ENCODE results near the gene MATN3. TPM values are rescaled to one million over a fixed set of nuclear protein-coding genes. Genes with fewer than 3 reads are reported as not detected.

Gene MATN3
- total and polyA plus RNA-seq, 9 of the 15 experiments (the other 6 are each of a cell fraction or from before 2014, with no cell fraction given): not detected

- TF ChIP-seq ZNF217 (CRISPR knock-in tag; IDR thresholded peaks at IDR 0.05) (no peak), ZSCAN29 (IDR thresholded peaks at IDR 0.05) (no peak), CEBPB (tag; IDR thresholded peaks at IDR 0.05) (no peak)
Measured at GRCh38 chr2:20025065-20025786, 12.8 kb upstream of the MATN3 start (continued).

GRCh38 chr2:20023688-20024087, 11.2 kb upstream of the MATN3 start:
- ChIA-PET POLR2A (interaction anchor here (1.4 kb wide), 1 partner anchor 25 kb away, joined by 3 read pairs; no protein-coding TSS in a partner anchor), CTCF (ENCODE audit: low intra/inter-chr PET ratio) (no interaction called here)
- DNase-seq (ENCODE audit: extremely low read depth in 1 of 4, low spot score in 3 of 4) (no peak), FAIRE-seq (no peak), ATAC-seq (no peak)
- TF ChIP-seq HNRNPUL1 (IDR thresholded peaks at IDR 0.05; ENCODE audit: low read length) (no peak), RBM17 (IDR thresholded peaks at IDR 0.05; ENCODE audit: borderline replicate concordance, low read depth, low read length) (no peak), PKNOX1 (IDR thresholded peaks at IDR 0.05) (peak; percentile 68; the same call in 1 of the 2 replicates), TCF3 (CRISPR knock-in tag; IDR thresholded peaks at IDR 0.05) (no peak), ZNF124 (CRISPR knock-in tag; IDR thresholded peaks at IDR 0.05) (no peak), CBX3 (IDR thresholded peaks at IDR 0.05; ENCODE audit: borderline replicate concordance in 1 of 2, low read length in 2 of 2) (no peak)
- H3K4me3 ChIP-seq: no peak overlapping the region
- peaks cover 0 to 8% of the 10 kb centered on the region in 2 experiments; a peak in 2 of 5 replicates for H3K4me1 ChIP-seq (replicated peaks in 1 of 2; ENCODE audit: control insufficient read depth in 2 of 2, insufficient read depth in 2 of 2, low read length in 2 of 2)
- H3K79me2 ChIP-seq (ENCODE audit: control insufficient read depth, insufficient read depth, low read length): no peaks in the 10 kb centered on the region
- in situ Hi-C loops (cut with MboI) (no loop called here), intact Hi-C loops (cut with micrococcal nuclease) (no loop called here)
- no peak overlapping the region for H2AFZ ChIP-seq (ENCODE audit: low read depth, low read length)
- no peaks in the 10 kb centered on the region for H4K20me1 ChIP-seq (replicated peaks; ENCODE audit: control insufficient read depth, insufficient read depth, low read length)
- no peak overlapping the region for H3K9ac ChIP-seq (ENCODE audit: insufficient read depth in 1 of 2, low read depth in 2 of 2, low read length in 2 of 2)
- no peaks in the 10 kb centered on the region; the same call in 1 of the 2 replicates for H3K9me3 ChIP-seq (replicated peaks; ENCODE audit: control insufficient read depth, insufficient read depth, low read depth, low read length)
- no TSS peak for BruUV-seq (replicated peaks)
- no peak overlapping the region for H3K27ac ChIP-seq (ENCODE audit: extremely low read depth, low read depth, low read length)
- no peaks in the 10 kb centered on the region for H3K27me3 ChIP-seq (ENCODE audit: control insufficient read depth in 2 of 2, insufficient read depth in 2 of 2, low read length in 2 of 2)
- H3K4me2 ChIP-seq (ENCODE audit: insufficient read depth, low read length): no peak overlapping the region
- H3K36me3 ChIP-seq (ENCODE audit: control insufficient read depth, insufficient read depth, low read length): peaks cover 4% of the 10 kb centered on the region; the same call in 1 of the 3 replicates
- WGBS (ENCODE audit: insufficient coverage, low coverage, missing lambda C conversion rate): 20% methylated on average over 4 of the region's 4 CpGs
- H3K9me1 ChIP-seq (ENCODE audit: control insufficient read depth, insufficient read depth, low read length): no peaks in the 10 kb centered on the region

Measured in K562 (cell line).